Testis (tissue), 3 donors: Measurements from ENCODE around the gene CCT7. TPM values are rescaled to one million over a fixed set of nuclear protein-coding genes. Genes with fewer than 3 reads are reported as not detected.

Source experiments
- DNase-seq: peaks from one replicate; pipeline ENCODE4 v3.0.0-alpha.2; 2019
- H3K27ac ChIP-seq, 2 donors: fragments of 200-600 bp; sonication (generic); one replicate each; pipeline ENCODE4 v1.5.1; 2019
- H3K27me3 ChIP-seq: fragments of 200-600 bp; sonication (generic); one replicate; pipeline ENCODE4 v1.5.1; 2019
- H3K36me3 ChIP-seq: fragments of 200-600 bp; sonication (generic); one replicate; pipeline ENCODE4 v1.5.1; 2017; ENCODE audit warnings: low read depth; ENCODE audit errors: missing control alignments
- H3K4me1 ChIP-seq: fragments of 200-600 bp; sonication (generic); one replicate; pipeline ENCODE4 v1.5.1; 2019
- H3K4me3 ChIP-seq, 2 donors: fragments of 200-600 bp; sonication (generic); one replicate each; pipeline ENCODE4 v1.5.1; 2017 to 2019
- H3K9me3 ChIP-seq: fragments of 200-600 bp; sonication (generic); one replicate; pipeline ENCODE4 v1.5.1; 2017
- POLR2A ChIP-seq: fragments of 450-650 bp; IDR thresholded peaks from one replicate; pipeline ENCODE4 v1.6.1; 2017; ENCODE audit warnings: antibody characterized with exemption, mild to moderate bottlenecking, moderate library complexity
- WGBS, 2 donors: methylation state at CpG; one replicate each; pipeline ENCODE4 v1.1.5; 2018; 5-methylcytosine and 5-hydroxymethylcytosine counted together
- intact Hi-C: fragments of 100-400 bp; cut with DNase I; formaldehyde crosslinking; loops from one replicate; pipeline ENCODE4 v1.15.1; 2023; ENCODE audit warnings: low total_unique reads
- polyA plus RNA-seq: library from polyadenylated mRNA; stranded (reverse); fragments of 350-450 nt; fragmentation: Illumina TruSeq; extraction: RNeasy Lipid Tissue Mini Kit (QIAGEN cat#74804); gene quantifications from one replicate; pipeline ENCODE4 v1.2.3, GENCODE V29; 2014; ENCODE audit warnings: low read depth, low replicate concordance; ENCODE audit not compliant: insufficient read depth
- total RNA-seq, 2 donors: library from RNA; depleted of rRNA; stranded (reverse); fragments of >200 nt; gene quantifications; one replicate each; pipeline ENCODE4 v1.2.3, GENCODE V29; 2016
- TF ChIP-seq, protein P1 (sequence below), 3 experiments: fragments of 450-650 bp in 2 of 3; fragments of 200-600 bp in 1 of 3; sonication (generic) in 1 of 3; IDR thresholded peaks; one replicate each; pipeline ENCODE4 v1.5.1; 2016 to 2019; ENCODE audit warnings: antibody characterized with exemption in 3 of 3, mild to moderate bottlenecking in 2 of 3, moderate library complexity in 1 of 3

The CCT7 gene
- total and polyA plus RNA-seq, 3 donors from 2014 or later = 237 to 459 (median 262) TPM

DNA sequence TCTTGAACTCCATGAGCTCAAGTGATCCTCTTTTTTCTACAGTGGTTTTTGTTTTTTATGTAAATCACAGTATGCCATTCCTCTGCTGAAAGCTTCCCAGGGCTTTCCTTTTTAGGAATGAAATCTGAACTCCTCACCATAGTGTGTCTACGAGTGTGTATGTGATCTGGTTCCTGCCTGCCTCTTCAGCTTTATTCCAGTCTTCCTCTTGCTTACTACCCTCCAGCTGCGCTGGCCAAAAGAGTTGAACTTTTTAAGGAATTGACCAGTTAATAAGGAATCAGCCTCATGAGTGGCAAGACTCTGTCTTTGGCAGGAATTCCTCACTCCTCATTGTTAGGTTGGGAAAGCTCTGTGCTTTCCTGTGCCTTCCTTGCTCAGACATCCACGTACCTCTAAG lies 4.0 kb downstream of the CCT7 start:
- no peak overlapping the region for H3K27ac ChIP-seq
- H3K4me3 ChIP-seq = no peak overlapping the region
- no peak for DNase-seq
- H3K9me3 ChIP-seq = no peaks in the 10 kb centered on the region
- WGBS, 2 donors = 80% methylated on average over 3 of the region's 3 CpGs
- H3K27me3 ChIP-seq = no peaks in the 10 kb centered on the region
- intact Hi-C loops = no loop called here
- TF ChIP-seq POLR2A = no peak
- TF ChIP-seq, protein P1, sequence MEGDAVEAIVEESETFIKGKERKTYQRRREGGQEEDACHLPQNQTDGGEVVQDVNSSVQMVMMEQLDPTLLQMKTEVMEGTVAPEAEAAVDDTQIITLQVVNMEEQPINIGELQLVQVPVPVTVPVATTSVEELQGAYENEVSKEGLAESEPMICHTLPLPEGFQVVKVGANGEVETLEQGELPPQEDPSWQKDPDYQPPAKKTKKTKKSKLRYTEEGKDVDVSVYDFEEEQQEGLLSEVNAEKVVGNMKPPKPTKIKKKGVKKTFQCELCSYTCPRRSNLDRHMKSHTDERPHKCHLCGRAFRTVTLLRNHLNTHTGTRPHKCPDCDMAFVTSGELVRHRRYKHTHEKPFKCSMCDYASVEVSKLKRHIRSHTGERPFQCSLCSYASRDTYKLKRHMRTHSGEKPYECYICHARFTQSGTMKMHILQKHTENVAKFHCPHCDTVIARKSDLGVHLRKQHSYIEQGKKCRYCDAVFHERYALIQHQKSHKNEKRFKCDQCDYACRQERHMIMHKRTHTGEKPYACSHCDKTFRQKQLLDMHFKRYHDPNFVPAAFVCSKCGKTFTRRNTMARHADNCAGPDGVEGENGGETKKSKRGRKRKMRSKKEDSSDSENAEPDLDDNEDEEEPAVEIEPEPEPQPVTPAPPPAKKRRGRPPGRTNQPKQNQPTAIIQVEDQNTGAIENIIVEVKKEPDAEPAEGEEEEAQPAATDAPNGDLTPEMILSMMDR (IDR thresholded peaks at IDR 0.05) = no peak
- H3K4me1 ChIP-seq = peaks cover 25% of the 10 kb centered on the region
- no peaks in the 10 kb centered on the region for H3K36me3 ChIP-seq

DNA sequence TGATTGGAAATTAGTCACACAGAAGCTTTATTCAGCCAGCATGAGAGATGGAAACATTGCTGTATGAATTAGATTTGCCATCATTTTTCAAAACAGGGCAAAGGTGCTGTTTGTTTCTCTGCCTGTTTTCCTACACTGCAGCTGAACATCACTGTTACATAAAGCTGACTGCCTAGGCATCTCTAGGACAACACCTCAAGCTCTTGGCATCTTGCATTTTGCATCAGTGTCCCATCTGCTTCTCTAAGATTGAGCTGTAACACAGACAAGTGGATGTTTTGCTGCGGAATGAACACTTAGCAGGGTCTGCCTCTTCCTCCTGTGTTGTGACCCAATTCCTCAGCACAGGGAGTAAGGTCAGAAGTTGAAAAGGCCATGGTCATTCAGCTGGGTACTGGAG lies 4.9 kb downstream of the CCT7 start:
- TF ChIP-seq, protein P1 (IDR thresholded peaks at IDR 0.05) = no peak
- no peak for TF ChIP-seq POLR2A
- H3K4me1 ChIP-seq = peaks cover 26% of the 10 kb centered on the region
- no peak overlapping the region for H3K4me3 ChIP-seq
- WGBS, 2 donors = 43 to 65% methylated on average over 1 of the region's 1 CpG
- H3K27ac ChIP-seq = no peak overlapping the region
- no peaks in the 10 kb centered on the region for H3K27me3 ChIP-seq
- H3K9me3 ChIP-seq = no peaks in the 10 kb centered on the region
- no peak for DNase-seq
- intact Hi-C loops = no loop called here
- H3K36me3 ChIP-seq = no peaks in the 10 kb centered on the region

- TF ChIP-seq, protein P1 (IDR thresholded peaks at IDR 0.05) = no peak
- no peak for TF ChIP-seq POLR2A
- 51 to 57% methylated on average over 3 of the region's 3 CpGs for WGBS, 2 donors
- no peak for DNase-seq
- Histone ChIP-seq H3K4me3 (no peak overlapping the region), H3K36me3 (no peaks in the 10 kb centered on the region), H3K4me1 (peaks cover 33% of the 10 kb centered on the region), H3K27ac (no peak overlapping the region), H3K9me3 (no peaks in the 10 kb centered on the region), H3K27me3 (no peaks in the 10 kb centered on the region)
- intact Hi-C loops = no loop called here
Observed at GRCh38 chr2:73239776-73240175, 5.7 kb downstream of the CCT7 start.

GRCh38 chr2:73243884-73244570 lies 9.9 kb downstream of the CCT7 start:
- DNase-seq = no peak
- intact Hi-C loops = no loop called here

More at GRCh38 chr2:73243884-73244570, 9.9 kb downstream of the CCT7 start:
- Histone ChIP-seq H3K27me3 (no peaks in the 10 kb centered on the region), H3K4me3 (no peak overlapping the region), H3K36me3 (no peaks in the 10 kb centered on the region), H3K9me3 (no peaks in the 10 kb centered on the region), H3K27ac (no peak overlapping the region), H3K4me1 (peaks cover 11% of the 10 kb centered on the region)
- no peak for TF ChIP-seq POLR2A
- TF ChIP-seq, protein P1 (IDR thresholded peaks at IDR 0.05) = no peak
- WGBS, 2 donors = 42 to 64% methylated on average over 5 of the region's 5 CpGs
